Erythroblast (primary cell): ENCODE results near the gene AQP6.
A peak's percentile ranks its signal among the peaks of the same experiment; 100 is the strongest.

Experiments
- DNase-seq, 2 experiments: peaks; one replicate each; lab custom pipeline; 2025; lab: John Stamatoyannopoulos, UW
- GATA1 ChIP-seq: IDR thresholded peaks from 2 replicates; pipeline ENCODE4 v1.6.1; 2011; ENCODE audit warnings: low read depth, mild to moderate bottlenecking, control low read depth, low read length, moderate library complexity
- POLR2A ChIP-seq: IDR thresholded peaks from 2 replicates; pipeline ENCODE4 v1.6.1; 2011; ENCODE audit warnings: mild to moderate bottlenecking, low read length

Gene AQP6

GRCh38 chr12:49947593-49948226, 25.0 kb upstream of the AQP6 start:
- DNase-seq: no peak
- no peak for TF ChIP-seq GATA1
- TF ChIP-seq POLR2A: no peak

DNA sequence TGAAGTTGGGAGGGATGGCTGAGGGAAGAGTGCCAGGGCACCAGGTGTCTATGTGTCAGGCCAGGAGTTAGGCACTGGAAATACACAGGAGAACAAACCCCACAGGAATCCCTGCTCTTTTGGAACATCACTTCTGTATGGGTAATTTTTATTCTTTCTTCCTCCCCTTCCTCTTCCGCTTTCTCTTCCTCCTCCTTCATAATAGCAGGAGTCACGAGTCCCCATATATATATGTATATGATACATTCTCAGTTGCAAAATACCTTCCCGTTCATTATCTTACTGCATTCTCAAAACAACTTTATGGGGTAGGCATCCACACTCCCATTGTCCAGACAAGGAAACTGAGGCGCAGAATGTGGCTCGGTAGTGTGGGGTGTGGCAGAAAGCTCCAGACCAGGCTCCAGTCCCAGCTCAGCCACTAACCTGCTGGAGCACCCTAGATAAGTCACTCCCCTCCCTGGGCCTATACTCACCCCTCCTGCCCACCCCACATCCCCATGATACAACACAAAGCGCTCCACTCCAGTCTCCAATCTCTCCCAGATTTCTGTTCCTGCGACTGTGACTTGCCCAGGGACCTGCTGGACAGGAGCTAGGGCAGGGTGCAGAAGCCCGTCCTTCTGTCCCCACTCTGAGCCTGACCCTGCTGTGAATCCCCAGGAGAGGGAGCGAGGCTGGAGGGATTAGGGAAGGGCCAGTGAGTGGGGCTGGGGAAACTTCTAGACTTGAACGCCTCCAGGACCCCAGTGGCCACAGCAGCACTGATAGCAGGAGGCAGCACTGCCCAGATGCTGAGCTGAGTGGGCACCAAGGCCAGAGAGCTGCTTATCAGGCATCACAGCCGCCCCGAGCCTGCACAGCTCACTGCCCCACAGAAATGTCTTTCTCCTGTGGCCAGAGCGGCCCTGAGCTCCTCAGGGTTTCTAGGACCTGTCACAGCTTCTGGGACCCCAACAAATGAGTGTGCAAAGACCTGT, 23.6 kb upstream of the AQP6 start:
- peak; percentile 31 to 58 for DNase-seq
- no peak for TF ChIP-seq GATA1
- no peak for TF ChIP-seq POLR2A

DNA sequence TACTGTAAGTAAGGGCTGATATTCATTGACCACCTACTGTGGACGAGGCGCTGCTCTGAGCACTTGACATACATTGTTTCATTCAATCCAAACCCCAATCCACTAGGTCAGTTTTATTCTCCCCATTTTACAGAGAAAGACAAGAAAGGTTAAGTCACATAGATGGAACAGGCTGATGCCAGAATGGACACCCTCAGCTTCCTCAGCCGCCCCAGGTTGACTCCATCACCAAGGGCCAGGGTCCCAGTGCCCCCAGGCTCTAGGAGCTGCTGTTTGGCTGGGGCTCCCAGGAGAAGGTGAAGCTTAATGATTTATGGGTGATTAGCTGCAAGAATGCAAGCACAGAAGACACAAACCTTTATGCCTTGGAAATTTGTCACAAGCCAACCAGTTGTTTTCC, 22.9 kb upstream of the AQP6 start:
- TF ChIP-seq GATA1 (no peak), POLR2A (no peak)
- DNase-seq: no peak

- DNase-seq: peak in 1 of 2 experiments; percentile 17
- no peak for TF ChIP-seq GATA1
- TF ChIP-seq POLR2A: peak; percentile 21
These were observed 22.2 kb upstream of the AQP6 start, which contains the start of gene AQP2 for GRCh38 chr12:49950273-49951251. AQP2 (plus strand) TSS chr12:49950737; CDS start chr12:49950831, 94 bp downstream.

GRCh38 chr12:49951411-49952240, 21.1 kb upstream of the AQP6 start:
- TF ChIP-seq GATA1: no peak
- DNase-seq: no peak

DNA sequence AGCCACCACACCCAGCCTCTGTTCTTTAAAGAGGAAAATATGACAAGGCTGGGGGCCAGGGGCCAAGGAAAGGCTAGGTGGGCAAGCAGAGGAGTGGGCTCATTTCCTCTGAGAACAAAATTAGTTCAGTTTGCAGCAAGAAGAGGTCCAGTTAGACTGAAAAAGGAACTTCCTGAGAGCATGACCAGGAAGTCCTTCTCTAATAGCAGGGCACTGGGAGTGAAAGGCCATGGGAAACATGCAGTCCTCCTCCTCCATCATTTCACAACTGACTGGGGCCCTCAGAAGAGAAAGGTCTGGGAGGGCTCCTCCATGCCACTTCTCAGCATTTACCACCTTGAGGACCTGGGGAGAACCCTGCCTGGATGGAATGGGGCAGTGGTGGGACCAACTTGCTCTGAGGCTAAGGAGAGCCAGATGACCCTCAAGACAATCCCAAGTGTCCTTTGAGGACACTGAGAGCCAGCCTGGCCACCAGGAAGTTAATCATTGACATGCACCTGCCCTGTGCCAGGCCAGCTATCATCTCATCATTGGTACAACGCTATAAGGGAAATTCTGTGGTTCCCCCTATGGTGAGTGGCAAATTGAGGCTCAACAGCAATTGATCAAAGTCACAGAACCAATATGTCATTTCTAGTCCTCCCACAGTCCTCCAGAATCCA, 20.2 kb upstream of the AQP6 start:
- no peak for DNase-seq
- TF ChIP-seq POLR2A (peak; percentile 13), GATA1 (no peak)

GRCh38 chr12:49953151-49953550, 19.6 kb upstream of the AQP6 start:
- TF ChIP-seq GATA1: no peak
- TF ChIP-seq POLR2A: no peak

GRCh38 chr12:49953961-49954846, 18.5 kb upstream of the AQP6 start:
- DNase-seq: no peak
- TF ChIP-seq POLR2A (no peak), GATA1 (no peak)

More at GRCh38 chr12:49953151-49953550, 19.6 kb upstream of the AQP6 start:
- DNase-seq: no peak

DNA sequence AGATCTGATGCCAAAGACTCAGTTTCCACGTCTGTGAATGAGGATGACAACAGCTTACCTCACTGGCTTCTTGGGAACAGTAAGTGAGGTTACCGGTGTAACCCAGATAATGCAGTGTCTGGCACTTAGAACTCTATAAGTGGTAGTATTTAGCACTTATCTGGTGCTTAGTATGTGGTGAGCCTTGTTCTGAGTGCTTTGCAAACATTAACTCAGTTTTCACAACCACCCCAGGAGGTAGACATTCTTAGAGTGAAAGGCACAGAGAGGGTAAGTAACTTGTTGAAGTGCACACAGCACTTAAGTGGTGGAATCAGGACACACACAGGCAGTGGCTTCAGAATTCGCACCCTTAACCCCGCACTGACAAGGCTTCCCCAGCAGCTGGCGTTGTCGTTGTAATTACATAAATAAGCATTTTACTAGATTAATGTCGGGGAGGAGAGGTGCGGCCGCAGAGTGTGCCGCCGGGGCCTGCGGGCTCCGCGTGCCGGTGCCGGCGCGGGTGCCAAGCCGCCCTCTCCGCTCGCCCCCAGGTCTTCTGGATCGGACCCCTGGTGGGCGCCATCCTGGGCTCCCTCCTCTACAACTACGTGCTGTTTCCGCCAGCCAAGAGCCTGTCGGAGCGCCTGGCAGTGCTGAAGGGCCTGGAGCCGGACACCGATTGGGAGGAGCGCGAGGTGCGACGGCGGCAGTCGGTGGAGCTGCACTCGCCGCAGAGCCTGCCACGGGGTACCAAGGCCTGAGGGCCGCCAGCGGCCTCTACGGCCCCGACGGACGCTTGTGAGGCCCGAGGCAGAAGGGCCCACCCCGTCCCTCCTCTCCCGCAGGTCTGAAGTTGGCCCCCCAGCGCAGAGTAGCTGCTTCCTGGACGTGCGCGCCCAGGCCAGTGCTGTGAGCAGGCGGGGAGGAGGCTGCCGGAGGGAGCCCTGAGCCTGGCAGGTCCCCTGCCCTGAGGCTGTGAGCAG, 17.6 kb upstream of the AQP6 start:
- no peak for TF ChIP-seq POLR2A
- no peak for TF ChIP-seq GATA1

GRCh38 chr12:49955899-49956662, 16.7 kb upstream of the AQP6 start:
- TF ChIP-seq POLR2A (no peak), GATA1 (no peak)
- no peak for DNase-seq

More for the DNA sequence above, 17.6 kb upstream of the AQP6 start:
- peak in 1 of 2 experiments; percentile 13 for DNase-seq
